ENCODE results near the gene SPAST. TPM values are rescaled to one million over a fixed set of nuclear protein-coding genes. Genes with fewer than 3 reads are reported as not detected.

The SPAST gene
- total and polyA plus RNA-seq, 9 of the 15 experiments (the other 6 are each of a cell fraction or from before 2014, with no cell fraction given): 7.4 to 37.0 (median 19.0) TPM

GRCh38 chr2:32061973-32062861, 1.1 kb upstream of the SPAST start (continued):
- TF ChIP-seq CSDE1 (IDR thresholded peaks at IDR 0.05): no peak
- 0 out of 2 replicates have a peak, but pooled peaks have one; percentile 14 for TF ChIP-seq CC2D1A (IDR thresholded peaks at IDR 0.05)
- TF ChIP-seq ZBTB5 (IDR thresholded peaks at IDR 0.05): no peak
- no peak for TF ChIP-seq CREB3L1 (IDR thresholded peaks at IDR 0.05; ENCODE audit: borderline replicate concordance, low read depth)
- no peak for TF ChIP-seq RBM25 (IDR thresholded peaks at IDR 0.05; ENCODE audit: low read depth, low read length, severe bottlenecking)
- TF ChIP-seq NFRKB (IDR thresholded peaks at IDR 0.05; ENCODE audit: low read depth): peak; percentile 18; the same call in 1 of the 2 replicates
- TF ChIP-seq ILK (tag; IDR thresholded peaks at IDR 0.05; ENCODE audit: borderline replicate concordance, low read depth): no peak
- TF ChIP-seq FOXK2 (conservative IDR thresholded peaks at IDR 0.05 in 1 of 2, IDR thresholded peaks at IDR 0.05 in 1 of 2; ENCODE audit: low read depth in 2 of 2): peak; percentile 45 to 63; a peak in 2 of 4 replicates
- no peak for TF ChIP-seq SAP30 (IDR thresholded peaks at IDR 0.05; ENCODE audit: borderline replicate concordance, insufficient read depth, low read depth, low read length, poor library complexity, severe bottlenecking)
- TF ChIP-seq FOXM1 (IDR thresholded peaks at IDR 0.05; ENCODE audit: low read depth): no peak
- no peak for TF ChIP-seq FOXM1 (CRISPR knock-in tag; IDR thresholded peaks at IDR 0.05; ENCODE audit: low read depth)
- 0 out of 2 replicates have a peak, but pooled peaks have one; percentile 12 for TF ChIP-seq SOX6 (IDR thresholded peaks at IDR 0.05)
- TF ChIP-seq MAZ (CRISPR knock-in tag; conservative IDR thresholded peaks at IDR 0.05 in 1 of 2, IDR thresholded peaks at IDR 0.05 in 1 of 2): 0 out of 4 replicates have a peak, but pooled peaks of 1 of the 2 experiments have one; percentile 6
- 0 out of 2 replicates have a peak, but pooled peaks have one; percentile 50 for TF ChIP-seq TOE1 (IDR thresholded peaks at IDR 0.05; ENCODE audit: borderline replicate concordance)
- no peak for TF ChIP-seq TOE1 (CRISPR knock-in tag; IDR thresholded peaks at IDR 0.05; ENCODE audit: borderline replicate concordance, low read depth)
- no peak for TF ChIP-seq HNRNPUL1 (IDR thresholded peaks at IDR 0.05; ENCODE audit: low read length)

Data from K562 (cell line).